Coronary artery (tissue), 2 donors: ENCODE results near the gene TACC2.

Source experiments
- DNase-seq: peaks from one replicate; pipeline ENCODE4 v3.0.0-alpha.2; 2017; ENCODE audit warnings: low spot score
- H3K27ac ChIP-seq, 2 donors: fragments of 200-600 bp; sonication (generic); one replicate each; pipeline ENCODE4 v1.5.1; 2016 to 2019
- H3K4me3 ChIP-seq: fragments of 200-600 bp; sonication (generic); 2 replicates; pipeline ENCODE4 v1.5.1; 2016; ENCODE audit warnings: mild to moderate bottlenecking, moderate library complexity
- TF ChIP-seq, protein P1 (sequence below): fragments of 200-600 bp; sonication (generic); IDR thresholded peaks from one replicate; pipeline ENCODE4 v1.5.1; 2019; ENCODE audit warnings: antibody characterized with exemption

Gene TACC2

DNA sequence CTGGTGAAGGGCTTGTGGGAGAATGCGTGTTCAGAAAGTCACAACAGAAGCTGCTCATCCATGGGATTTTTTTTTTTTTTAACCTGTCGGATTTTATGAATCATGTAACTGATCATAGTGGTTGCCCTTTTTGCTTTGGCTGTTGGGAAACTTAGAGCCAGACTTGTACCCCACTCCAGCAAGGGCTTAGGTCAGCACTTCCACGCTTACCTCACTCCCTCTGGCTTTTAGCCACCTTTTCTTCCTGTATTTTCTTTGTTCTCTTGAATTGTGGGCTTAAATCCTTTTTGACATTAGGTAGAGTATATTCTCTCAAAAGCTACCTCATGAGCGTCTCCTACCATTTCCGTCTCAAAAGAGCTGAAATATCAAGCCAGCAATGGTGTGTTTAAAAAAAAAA is 168.5 kb downstream of the TACC2 start:
- Histone ChIP-seq H3K4me3 (no peak overlapping the region), H3K27ac (no peak overlapping the region)
- DNase-seq = no peak
- TF ChIP-seq, protein P1, sequence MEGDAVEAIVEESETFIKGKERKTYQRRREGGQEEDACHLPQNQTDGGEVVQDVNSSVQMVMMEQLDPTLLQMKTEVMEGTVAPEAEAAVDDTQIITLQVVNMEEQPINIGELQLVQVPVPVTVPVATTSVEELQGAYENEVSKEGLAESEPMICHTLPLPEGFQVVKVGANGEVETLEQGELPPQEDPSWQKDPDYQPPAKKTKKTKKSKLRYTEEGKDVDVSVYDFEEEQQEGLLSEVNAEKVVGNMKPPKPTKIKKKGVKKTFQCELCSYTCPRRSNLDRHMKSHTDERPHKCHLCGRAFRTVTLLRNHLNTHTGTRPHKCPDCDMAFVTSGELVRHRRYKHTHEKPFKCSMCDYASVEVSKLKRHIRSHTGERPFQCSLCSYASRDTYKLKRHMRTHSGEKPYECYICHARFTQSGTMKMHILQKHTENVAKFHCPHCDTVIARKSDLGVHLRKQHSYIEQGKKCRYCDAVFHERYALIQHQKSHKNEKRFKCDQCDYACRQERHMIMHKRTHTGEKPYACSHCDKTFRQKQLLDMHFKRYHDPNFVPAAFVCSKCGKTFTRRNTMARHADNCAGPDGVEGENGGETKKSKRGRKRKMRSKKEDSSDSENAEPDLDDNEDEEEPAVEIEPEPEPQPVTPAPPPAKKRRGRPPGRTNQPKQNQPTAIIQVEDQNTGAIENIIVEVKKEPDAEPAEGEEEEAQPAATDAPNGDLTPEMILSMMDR = no peak

GRCh38 chr10:122158362-122158761 is 169.4 kb downstream of the TACC2 start:
- no peak for DNase-seq
- no peak overlapping the region for H3K27ac ChIP-seq
- H3K4me3 ChIP-seq = no peak overlapping the region
- TF ChIP-seq, protein P1 = no peak

DNA sequence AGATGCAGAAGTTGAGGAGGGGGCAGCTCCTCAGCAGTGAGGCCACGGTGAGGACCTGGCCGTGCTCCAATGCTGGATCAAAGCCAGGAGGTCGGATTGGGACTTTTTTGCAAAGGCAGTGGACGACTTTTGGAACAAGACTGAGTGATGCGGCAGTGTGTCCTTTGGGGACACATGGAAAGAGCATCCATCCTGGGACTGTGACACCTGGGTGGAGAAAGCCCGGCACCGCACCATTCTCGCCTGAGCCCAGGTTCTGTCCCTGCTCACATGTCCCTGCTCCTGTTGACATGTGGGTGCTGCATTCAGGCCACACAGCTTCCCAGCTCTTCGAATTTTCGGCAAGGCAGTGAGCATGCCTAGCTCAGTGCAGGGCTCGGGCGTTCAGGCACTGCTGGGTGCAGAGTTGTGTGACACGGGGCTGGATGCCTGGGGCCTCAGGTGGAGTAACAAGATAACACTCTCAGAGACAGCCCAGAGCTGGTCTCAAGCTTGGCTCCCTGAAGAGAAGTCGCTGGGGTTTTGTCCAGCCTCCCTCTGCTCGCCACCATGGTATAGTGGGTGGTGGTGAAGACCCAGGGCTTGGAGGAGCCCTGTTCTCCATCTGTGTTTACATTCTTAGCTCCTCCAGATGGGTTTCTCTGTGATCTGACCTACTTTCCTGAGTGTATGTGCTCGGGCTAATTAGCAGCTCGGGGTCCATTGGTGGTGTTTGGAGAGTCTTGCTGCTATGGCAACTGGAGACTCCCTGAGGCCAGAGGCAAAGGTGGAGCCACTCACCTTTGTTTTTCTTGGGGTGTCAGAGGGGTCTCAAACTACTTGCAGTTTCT is 170.4 kb downstream of the TACC2 start:
- TF ChIP-seq, protein P1 = no peak
- Histone ChIP-seq H3K4me3 (no peak overlapping the region), H3K27ac (no peak overlapping the region)
- no peak for DNase-seq

- no peak overlapping the region for H3K27ac ChIP-seq
- TF ChIP-seq, protein P1 = no peak
- no peak for DNase-seq
These were observed 172.8 kb downstream of the TACC2 start for GRCh38 chr10:122161795-122162194.

DNA sequence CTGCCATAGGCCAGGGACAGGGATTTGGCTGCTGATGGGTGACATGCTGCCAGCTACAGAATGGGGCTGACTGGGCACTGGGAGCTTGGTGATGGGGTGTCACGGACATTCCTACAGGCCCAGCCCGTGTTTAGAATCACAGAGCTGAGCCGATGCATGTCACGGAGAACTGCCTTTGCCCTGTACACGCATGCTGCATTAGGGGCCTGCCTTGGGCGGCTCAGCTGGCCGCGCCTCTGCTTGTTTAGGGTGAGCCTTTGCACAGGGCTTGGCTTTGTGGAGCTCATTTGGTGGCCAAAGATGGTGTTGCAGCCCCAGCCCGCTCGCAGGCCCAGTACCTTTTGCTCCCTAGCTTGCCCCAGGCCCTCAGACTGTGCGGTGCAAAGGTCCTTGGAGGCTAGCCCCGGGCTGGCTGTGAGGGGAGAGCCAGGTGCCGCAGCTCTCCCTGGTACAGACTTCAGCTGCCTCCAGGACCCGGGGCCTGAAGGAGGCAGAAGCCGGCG is 173.8 kb downstream of the TACC2 start:
- Histone ChIP-seq H3K4me3 (peak overlapping the region; percentile 66), H3K27ac (no peak overlapping the region)
- DNase-seq = no peak
- TF ChIP-seq, protein P1 = no peak

More at GRCh38 chr10:122161795-122162194, 172.8 kb downstream of the TACC2 start:
- H3K4me3 ChIP-seq = no peak overlapping the region

DNA sequence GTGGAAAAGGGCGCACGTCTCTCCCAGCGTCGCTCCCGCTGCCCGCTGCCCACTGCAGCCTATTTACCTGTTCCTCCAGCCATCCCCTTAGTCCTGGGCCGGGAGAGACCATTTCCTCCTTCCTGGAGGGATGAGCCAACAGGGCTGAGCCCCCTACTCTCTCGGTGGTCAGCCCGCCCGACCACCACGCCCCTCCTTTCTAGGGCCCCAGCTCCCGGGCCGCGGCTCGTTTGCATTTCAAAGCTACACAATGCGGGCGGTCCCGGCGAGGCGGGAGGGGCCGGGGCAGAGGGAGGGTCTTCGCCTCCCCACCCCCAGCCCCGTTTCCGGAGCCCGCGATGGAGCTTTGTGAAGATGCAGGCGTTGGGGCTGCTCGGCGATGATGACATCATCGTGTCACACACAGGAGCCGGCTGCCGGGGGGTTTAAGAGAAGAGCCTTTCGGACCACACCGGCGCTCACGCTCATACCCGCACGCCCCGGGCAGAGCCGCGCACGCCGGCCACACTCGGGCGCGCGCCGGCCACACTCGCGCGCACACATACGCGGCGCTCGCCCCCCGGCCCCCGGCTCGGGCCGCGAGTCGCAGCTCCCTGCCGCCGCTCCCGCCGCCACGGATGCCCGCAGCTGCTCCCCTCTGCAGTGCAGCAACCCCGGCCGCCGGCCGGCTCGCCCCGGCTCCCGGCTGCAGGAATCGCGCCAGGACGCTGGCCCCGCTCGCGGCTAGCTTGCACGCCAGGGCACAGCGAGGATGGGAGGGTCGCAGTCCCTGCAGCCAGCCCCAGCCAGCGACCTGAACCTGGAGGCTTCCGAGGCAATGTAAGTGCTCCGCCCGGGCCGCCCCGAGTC is 174.4 kb downstream of the TACC2 start:
- DNase-seq = no peak
- TF ChIP-seq, protein P1 = no peak

More for the DNA sequence above, 174.4 kb downstream of the TACC2 start:
- Histone ChIP-seq H3K27ac (no peak overlapping the region), H3K4me3 (peak overlapping the region; percentile 66)
